NOMO-1 (cell line): ENCODE data around the gene TENM3.
"Not testable (repeated sequence)": the region's sequence is repeated elsewhere in the genome, so short reads cannot be mapped to it uniquely, and the experiment has no call there.

Experiments used
- DNase-seq, 2 experiments: peaks; one replicate each; lab custom pipeline; 2025; ENCODE audit not compliant: unreplicated experiment in 2 of 2; lab: John Stamatoyannopoulos, UW

The TENM3 gene

GRCh38 chr4:182795446-182796238 lies 552.4 kb downstream of the TENM3 start:
- no peak for DNase-seq

GRCh38 chr4:182799515-182800215 lies 556.5 kb downstream of the TENM3 start:
- no peak for DNase-seq

- no peak for DNase-seq
Observed at GRCh38 chr4:182800216-182800515, 557.0 kb downstream of the TENM3 start.

GRCh38 chr4:182801636-182802035 lies 558.4 kb downstream of the TENM3 start:
- no peak for DNase-seq

- DNase-seq = no peak
Observed at GRCh38 chr4:182802621-182803020, 559.4 kb downstream of the TENM3 start.

- no peak for DNase-seq
Observed at GRCh38 chr4:182803235-182803634, 560.0 kb downstream of the TENM3 start.

GRCh38 chr4:182804131-182804530 lies 560.9 kb downstream of the TENM3 start:
- DNase-seq = no peak

- DNase-seq = no peak
Observed at GRCh38 chr4:182805321-182805720, 562.1 kb downstream of the TENM3 start.

- DNase-seq = no peak
Observed at GRCh38 chr4:182805750-182806149, 562.5 kb downstream of the TENM3 start.

GRCh38 chr4:182806259-182807252 lies 563.4 kb downstream of the TENM3 start:
- peak; percentile 51 to 67 for DNase-seq

GRCh38 chr4:182807346-182807745 lies 564.1 kb downstream of the TENM3 start:
- DNase-seq = no peak

- DNase-seq = no peak
Observed at GRCh38 chr4:182807767-182808548, 564.8 kb downstream of the TENM3 start.

- DNase-seq = peak; percentile 66 to 72
Observed at GRCh38 chr4:182808673-182809416, 565.6 kb downstream of the TENM3 start.

- no peak for DNase-seq
Observed at GRCh38 chr4:182809417-182810102, 566.4 kb downstream of the TENM3 start.

GRCh38 chr4:182810103-182810615 lies 567.0 kb downstream of the TENM3 start:
- DNase-seq = no peak

GRCh38 chr4:182812916-182813315 lies 569.7 kb downstream of the TENM3 start:
- DNase-seq = no peak

GRCh38 chr4:182814065-182814464 lies 570.9 kb downstream of the TENM3 start:
- DNase-seq = not testable (repeated sequence)

- DNase-seq = no peak
Observed at GRCh38 chr4:182818926-182819730, 575.9 kb downstream of the TENM3 start.
